ENCODE measurements around the gene KCNIP1.

The KCNIP1 gene

GRCh38 chr5:170622933-170623332, 119.1 kb downstream of the KCNIP1 start:
- TF ChIP-seq CTCF (IDR thresholded peaks at IDR 0.05; ENCODE audit: low read depth, low read length) = no peak
- no peak for DNase-seq (ENCODE audit: low read depth, low spot score)
- in situ Hi-C loops (cut with HindIII; ENCODE audit: low sequenced_read_pairs) = no loop called here
- no peak overlapping the region for H3K4me3 ChIP-seq (ENCODE audit: low read depth, low read length)

GRCh38 chr5:170623576-170624181, 119.9 kb downstream of the KCNIP1 start:
- in situ Hi-C loops (cut with HindIII; ENCODE audit: low sequenced_read_pairs) = no loop called here
- TF ChIP-seq CTCF (IDR thresholded peaks at IDR 0.05; ENCODE audit: low read depth, low read length) = peak; percentile 74
- DNase-seq (ENCODE audit: low read depth, low spot score) = peak; percentile 59
- H3K4me3 ChIP-seq (ENCODE audit: low read depth, low read length) = no peak overlapping the region

GRCh38 chr5:170625221-170626165, 121.7 kb downstream of the KCNIP1 start:
- no peak for TF ChIP-seq CTCF (IDR thresholded peaks at IDR 0.05; ENCODE audit: low read depth, low read length)
- in situ Hi-C loops (cut with HindIII; ENCODE audit: low sequenced_read_pairs) = no loop called here
- no peak overlapping the region for H3K4me3 ChIP-seq (ENCODE audit: low read depth, low read length)
- no peak for DNase-seq (ENCODE audit: low read depth, low spot score)

- in situ Hi-C loops (cut with HindIII; ENCODE audit: low sequenced_read_pairs) = no loop called here
- no peak for DNase-seq (ENCODE audit: low read depth, low spot score)
- TF ChIP-seq CTCF (IDR thresholded peaks at IDR 0.05; ENCODE audit: low read depth, low read length) = no peak
- H3K4me3 ChIP-seq (ENCODE audit: low read depth, low read length) = no peak overlapping the region
Observed at GRCh38 chr5:170626507-170627150, 122.8 kb downstream of the KCNIP1 start.

GRCh38 chr5:170627271-170627670, 123.5 kb downstream of the KCNIP1 start:
- in situ Hi-C loops (cut with HindIII; ENCODE audit: low sequenced_read_pairs) = no loop called here
- H3K4me3 ChIP-seq (ENCODE audit: low read depth, low read length) = no peak overlapping the region
- TF ChIP-seq CTCF (IDR thresholded peaks at IDR 0.05; ENCODE audit: low read depth, low read length) = no peak
- no peak for DNase-seq (ENCODE audit: low read depth, low spot score)

GRCh38 chr5:170628028-170628427, 124.2 kb downstream of the KCNIP1 start:
- no peak for TF ChIP-seq CTCF (IDR thresholded peaks at IDR 0.05; ENCODE audit: low read depth, low read length)
- no peak for DNase-seq (ENCODE audit: low read depth, low spot score)

More at GRCh38 chr5:170628028-170628427, 124.2 kb downstream of the KCNIP1 start:
- in situ Hi-C loops (cut with HindIII; ENCODE audit: low sequenced_read_pairs) = no loop called here
- no peak overlapping the region for H3K4me3 ChIP-seq (ENCODE audit: low read depth, low read length)
